ENCODE data around the gene FCGR2B.
"Not testable (repeated sequence)": the region's sequence is repeated elsewhere in the genome, so short reads cannot be mapped to it uniquely, and the experiment has no call there.

The FCGR2B gene

DNA sequence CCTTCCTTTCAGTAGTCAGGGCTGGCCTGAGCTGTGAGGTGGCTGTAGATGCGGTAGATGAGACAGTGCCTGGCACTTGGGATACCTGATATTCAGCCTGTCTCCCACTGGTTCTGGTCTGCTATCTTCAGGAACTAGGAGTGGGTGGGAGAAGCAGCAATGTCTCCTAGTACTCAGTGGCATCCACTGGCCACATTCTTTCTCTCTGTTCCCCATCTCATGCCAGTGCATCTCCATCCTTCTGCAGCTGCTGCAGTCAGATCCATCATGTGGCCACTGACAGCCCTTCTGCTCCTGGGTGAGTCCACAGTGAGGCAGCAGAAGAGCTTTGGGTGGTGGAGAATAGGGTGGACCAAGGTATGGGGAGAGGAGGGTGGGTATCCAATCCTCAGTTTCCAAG, 59.5 kb downstream of the FCGR2B start:
- no peak for DNase-seq (ENCODE audit: low read depth)
- TF ChIP-seq, protein P1, sequence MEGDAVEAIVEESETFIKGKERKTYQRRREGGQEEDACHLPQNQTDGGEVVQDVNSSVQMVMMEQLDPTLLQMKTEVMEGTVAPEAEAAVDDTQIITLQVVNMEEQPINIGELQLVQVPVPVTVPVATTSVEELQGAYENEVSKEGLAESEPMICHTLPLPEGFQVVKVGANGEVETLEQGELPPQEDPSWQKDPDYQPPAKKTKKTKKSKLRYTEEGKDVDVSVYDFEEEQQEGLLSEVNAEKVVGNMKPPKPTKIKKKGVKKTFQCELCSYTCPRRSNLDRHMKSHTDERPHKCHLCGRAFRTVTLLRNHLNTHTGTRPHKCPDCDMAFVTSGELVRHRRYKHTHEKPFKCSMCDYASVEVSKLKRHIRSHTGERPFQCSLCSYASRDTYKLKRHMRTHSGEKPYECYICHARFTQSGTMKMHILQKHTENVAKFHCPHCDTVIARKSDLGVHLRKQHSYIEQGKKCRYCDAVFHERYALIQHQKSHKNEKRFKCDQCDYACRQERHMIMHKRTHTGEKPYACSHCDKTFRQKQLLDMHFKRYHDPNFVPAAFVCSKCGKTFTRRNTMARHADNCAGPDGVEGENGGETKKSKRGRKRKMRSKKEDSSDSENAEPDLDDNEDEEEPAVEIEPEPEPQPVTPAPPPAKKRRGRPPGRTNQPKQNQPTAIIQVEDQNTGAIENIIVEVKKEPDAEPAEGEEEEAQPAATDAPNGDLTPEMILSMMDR (IDR thresholded peaks at IDR 0.05; ENCODE audit: low read depth, low read length, missing control alignments), result no peak
- H3K4me3 ChIP-seq (ENCODE audit: low read depth, low read length), result no peak overlapping the region

DNA sequence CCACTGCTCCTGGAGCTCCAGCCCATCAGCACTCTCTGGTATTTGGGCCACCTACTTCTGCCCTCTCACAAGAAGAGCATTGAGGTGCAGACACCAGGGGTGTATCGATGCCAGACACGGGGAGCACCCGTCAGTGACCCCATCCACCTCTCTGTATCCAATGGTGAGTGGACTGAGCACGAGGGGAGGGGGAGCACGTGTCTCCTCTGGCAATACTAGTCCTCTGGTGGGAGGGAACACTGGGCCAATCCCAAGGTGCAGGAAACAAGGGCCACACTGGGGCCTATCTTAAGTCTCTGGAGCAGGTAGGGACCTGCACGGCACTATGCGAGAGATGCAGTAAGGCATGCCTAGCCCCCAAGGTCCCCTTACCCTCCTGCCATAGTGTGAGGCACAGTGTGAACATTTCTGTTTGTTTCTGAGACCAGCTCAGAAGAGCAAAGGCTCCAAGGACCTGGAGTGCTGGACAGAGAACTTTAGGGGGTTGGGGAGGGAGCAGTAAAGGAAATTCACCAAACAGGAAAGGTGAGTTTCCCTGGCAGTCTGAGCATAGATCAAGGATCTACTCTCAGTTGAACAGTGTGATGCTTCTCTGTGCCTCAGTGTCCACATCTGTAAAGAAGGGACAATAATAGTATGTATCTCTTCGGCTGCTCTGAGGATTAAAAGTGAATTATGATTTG, 60.7 kb downstream of the FCGR2B start:
- H3K4me3 ChIP-seq (ENCODE audit: low read depth, low read length), result no peak overlapping the region
- DNase-seq (ENCODE audit: low read depth), result no peak
- TF ChIP-seq, protein P1 (IDR thresholded peaks at IDR 0.05; ENCODE audit: low read depth, low read length, missing control alignments), result no peak

DNA sequence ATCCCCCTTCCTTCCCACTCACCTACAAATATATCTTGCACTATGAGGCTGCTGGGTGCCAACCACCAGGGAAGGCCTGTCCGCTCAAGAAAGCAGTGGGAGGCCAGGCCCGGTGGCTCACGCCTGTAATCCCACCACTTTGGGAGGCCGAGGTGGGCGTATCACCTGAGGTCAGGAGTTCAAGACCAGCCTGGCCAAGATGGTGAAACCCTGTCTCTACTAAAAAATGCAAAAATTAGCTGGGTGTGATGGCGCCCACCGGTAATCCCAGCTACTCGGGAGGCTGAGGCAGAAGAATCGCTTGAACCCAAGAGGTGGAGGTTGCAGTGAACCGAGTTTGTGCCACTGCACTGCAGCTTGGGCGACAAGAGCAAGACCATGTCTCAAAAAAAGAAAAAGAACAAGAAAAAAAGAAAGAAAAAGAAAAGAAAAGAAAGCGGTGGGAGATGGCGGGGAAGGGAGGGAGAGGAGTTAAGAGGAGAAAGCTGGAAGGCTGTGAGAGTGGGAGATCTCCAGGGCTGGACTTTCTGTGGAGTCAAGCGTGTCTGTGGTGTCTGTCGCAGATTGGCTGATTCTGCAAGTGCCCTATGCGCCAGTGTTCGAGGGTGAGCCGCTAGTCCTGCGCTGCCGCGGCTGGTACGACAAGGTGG, 62.4 kb downstream of the FCGR2B start:
- DNase-seq (ENCODE audit: low read depth), result not testable (repeated sequence)
- H3K4me3 ChIP-seq (ENCODE audit: low read depth, low read length), result peak overlapping the region; percentile 74

DNA sequence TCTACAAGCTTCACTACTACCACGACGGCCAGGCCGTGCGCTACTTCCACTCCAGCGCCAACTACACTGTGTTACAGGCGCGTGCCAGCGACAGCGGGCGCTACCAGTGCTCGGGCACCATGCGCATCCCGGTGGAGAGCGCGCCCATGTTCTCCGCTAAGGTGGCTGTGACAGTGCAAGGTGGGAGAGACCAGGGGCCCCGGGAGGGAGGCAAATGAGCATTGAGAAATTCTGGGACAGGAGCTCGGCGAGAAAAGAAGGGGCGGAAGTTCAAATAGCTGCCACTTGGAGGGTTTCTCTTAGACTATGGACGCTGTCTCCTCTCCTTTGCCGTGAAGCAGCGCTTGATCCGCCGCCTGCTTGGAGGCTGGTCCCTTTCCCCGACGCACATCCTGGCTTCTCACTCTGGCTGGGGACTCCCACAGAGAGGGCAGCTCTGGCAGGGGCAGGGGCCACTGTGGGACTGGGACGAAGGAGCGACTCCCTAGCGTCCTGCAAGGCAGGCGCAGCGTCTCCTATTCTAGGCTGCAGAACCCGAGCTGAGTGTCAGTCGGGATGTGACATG, 63.0 kb downstream of the FCGR2B start:
- H3K4me3 ChIP-seq (ENCODE audit: low read depth, low read length), result peak overlapping the region; percentile 74
- TF ChIP-seq, protein P1 (IDR thresholded peaks at IDR 0.05; ENCODE audit: low read depth, low read length, missing control alignments), result peak; percentile 42
- DNase-seq (ENCODE audit: low read depth), result no peak

DNA sequence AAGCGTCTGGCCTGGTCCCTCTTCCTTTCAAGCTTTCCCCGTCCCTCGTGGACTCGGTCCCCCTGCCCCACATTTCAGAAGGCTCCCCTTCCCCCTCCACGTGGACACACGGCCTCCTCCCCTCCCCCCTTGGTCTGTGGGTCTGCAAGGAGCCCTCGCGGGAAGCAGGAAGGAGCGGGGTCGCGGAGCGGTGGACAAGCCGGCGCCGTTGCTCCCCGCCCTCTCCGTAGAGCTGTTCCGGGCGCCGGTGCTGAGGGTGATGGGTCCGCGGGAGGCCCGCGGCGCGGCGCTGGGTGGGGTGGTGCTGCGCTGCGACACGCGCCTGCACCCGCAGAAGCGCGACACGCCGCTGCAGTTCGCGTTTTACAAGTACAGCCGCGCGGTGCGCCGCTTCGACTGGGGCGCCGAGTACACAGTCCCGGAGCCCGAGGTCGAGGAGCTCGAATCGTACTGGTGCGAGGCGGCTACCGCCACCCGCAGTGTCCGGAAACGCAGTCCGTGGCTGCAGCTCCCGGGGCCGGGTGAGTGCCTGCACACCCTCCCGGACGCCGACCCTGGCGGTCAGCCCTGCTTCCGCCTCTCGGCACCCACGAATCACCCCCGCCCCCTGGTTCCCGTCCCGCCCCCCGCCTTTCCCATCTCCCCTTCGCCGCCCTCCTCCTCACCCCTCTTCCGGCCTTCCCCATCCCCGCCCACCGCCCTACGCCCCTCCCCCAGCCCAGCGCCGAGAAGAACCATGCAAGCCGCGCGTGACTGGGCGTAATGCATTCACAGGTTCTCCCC, 63.7 kb downstream of the FCGR2B start:
- peak overlapping the region; percentile 74 for H3K4me3 ChIP-seq (ENCODE audit: low read depth, low read length)
- DNase-seq (ENCODE audit: low read depth), result no peak
- TF ChIP-seq, protein P1 (IDR thresholded peaks at IDR 0.05; ENCODE audit: low read depth, low read length, missing control alignments), result no peak

DNA sequence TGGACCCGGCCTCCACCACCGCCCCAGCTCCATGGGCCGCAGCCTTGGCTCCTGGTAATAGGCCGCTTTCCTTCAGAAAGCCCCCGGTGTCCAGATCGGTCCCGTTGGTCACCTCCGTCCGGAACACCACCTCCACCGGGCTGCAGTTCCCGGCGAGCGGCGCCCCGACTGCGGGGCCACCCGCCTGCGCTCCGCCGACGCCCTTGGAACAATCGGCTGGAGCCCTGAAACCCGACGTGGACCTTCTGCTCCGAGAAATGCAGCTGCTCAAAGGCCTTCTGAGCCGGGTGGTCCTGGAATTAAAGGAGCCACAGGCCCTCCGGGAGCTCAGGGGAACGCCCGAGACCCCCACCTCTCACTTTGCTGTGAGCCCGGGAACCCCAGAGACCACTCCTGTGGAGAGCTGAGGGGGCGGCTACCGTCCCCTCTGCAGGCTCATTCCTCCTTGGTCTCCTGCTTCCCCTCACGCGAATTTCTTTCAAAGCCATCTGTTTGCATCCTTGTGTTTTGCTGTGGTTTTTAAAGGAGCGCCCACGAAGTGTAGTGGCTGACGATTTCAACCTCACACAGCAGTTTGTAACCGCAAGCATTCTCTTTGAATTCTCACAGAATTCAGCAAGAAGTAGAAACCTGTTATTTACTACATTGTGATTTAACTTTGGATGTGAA, 64.4 kb downstream of the FCGR2B start:
- no peak for DNase-seq (ENCODE audit: low read depth)
- TF ChIP-seq, protein P1 (IDR thresholded peaks at IDR 0.05; ENCODE audit: low read depth, low read length, missing control alignments), result no peak
- H3K4me3 ChIP-seq (ENCODE audit: low read depth, low read length), result peak overlapping the region; percentile 74

All from GM12864 (cell line).